RWPE1 (cell line): Measurements from ENCODE around the gene AAR2.

Experiments
- CTCF ChIA-PET: fragments of 350-600 bp; sonication (Branson Sonifier 250); formaldehyde crosslinking; extraction: SDS; loops from one replicate; lab custom pipeline; 2021; lab: Yijun Ruan, JAX
- POLR2A ChIA-PET: fragments of 400-600 bp; formaldehyde crosslinking; extraction: SDS; loops from one replicate; lab custom pipeline; 2020; ENCODE audit warnings: antibody characterized with exemption; ENCODE audit not compliant: low non-redundant PET; lab: Yijun Ruan, JAX
- DNase-seq: peaks from one replicate; pipeline ENCODE4 v3.0.0; 2012; ENCODE audit warnings: low spot score
- H3K27ac ChIP-seq: fragments of 450-650 bp; 2 replicates; pipeline ENCODE4 v1.5.1; 2017
- CTCF ChIP-seq: fragments of 450-650 bp; conservative IDR thresholded peaks from 2 replicates; pipeline ENCODE4 v1.5.1; 2017; ENCODE audit warnings: low read depth, mild to moderate bottlenecking

Gene AAR2

DNA sequence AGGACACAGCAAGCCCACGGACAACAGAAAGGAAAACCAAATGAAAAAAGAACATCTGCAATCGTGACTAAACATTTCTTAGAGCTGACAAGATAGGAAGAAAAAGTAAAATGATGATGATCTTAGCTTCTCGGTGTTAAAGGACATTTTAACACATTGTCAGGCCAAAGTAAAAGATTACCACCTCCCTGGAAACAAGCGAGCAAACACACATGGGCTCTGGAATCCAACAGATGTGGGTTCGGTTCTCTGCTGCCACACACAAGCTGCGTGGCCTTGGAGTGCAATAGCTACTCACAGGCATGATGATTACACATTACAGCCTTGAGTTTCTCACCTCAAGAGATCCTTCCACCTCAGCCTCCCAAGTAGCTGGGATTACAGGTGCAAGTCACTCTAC lies 7.5 kb upstream of the AAR2 start:
- ChIA-PET CTCF (interaction anchor here (0.6 to 1.2 kb wide), 3 partner anchors 26 to 373 kb away, joined by 3 to 5 read pairs (median 4); no protein-coding TSS in a partner anchor), POLR2A (no interaction called here)
- no peak for TF ChIP-seq CTCF
- DNase-seq: no peak
- no peak overlapping the region for H3K27ac ChIP-seq

- no peak for DNase-seq
- ChIA-PET POLR2A (no interaction called here), CTCF (interaction anchor here (2.2 kb wide), 1 partner anchor 209 kb away, joined by 5 read pairs; no protein-coding TSS in a partner anchor)
- H3K27ac ChIP-seq: no peak overlapping the region
- TF ChIP-seq CTCF: no peak
Measured at GRCh38 chr20:36230019-36230418, 6.3 kb upstream of the AAR2 start.

DNA sequence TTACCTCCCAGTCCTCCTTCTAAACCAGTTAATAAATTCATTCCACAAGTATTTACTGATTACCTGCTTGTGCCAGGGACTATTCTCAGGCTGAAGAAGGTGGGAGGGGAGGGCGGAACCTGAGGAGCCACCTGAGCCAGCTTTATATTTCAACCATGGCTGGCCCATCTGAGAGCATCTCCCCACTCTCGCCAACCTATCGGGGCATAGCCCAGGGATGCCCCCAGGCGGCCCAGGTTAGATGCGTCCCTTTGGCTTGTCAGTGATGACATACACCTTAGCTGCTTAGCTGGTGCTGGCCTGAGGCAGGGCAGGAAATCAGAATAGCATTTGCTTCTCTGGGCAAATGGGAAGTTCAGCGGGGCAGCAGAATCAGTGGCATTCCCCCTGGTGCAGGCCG lies 4.9 kb upstream of the AAR2 start:
- no peak for DNase-seq
- POLR2A ChIA-PET: interaction anchor here (0.7 kb wide), 1 partner anchor 954 kb away, joined by 3 read pairs; no protein-coding TSS in a partner anchor
- no peak for TF ChIP-seq CTCF

GRCh38 chr20:36234771-36235320 lies 1.4 kb upstream of the AAR2 start:
- no peak for DNase-seq
- CTCF ChIA-PET: interaction anchor here (0.6 to 2.8 kb wide), 3 partner anchors 32 to 358 kb away, joined by 3 to 13 read pairs (median 5); no protein-coding TSS in a partner anchor
- no peak for TF ChIP-seq CTCF
- no peak overlapping the region for H3K27ac ChIP-seq
- POLR2A ChIA-PET: no interaction called here

More for the DNA sequence above, 4.9 kb upstream of the AAR2 start:
- CTCF ChIA-PET: interaction anchor here (0.5 to 2.2 kb wide), 5 partner anchors 12 to 620 kb away, joined by 3 to 7 read pairs (median 5); no protein-coding TSS in a partner anchor
- no peak overlapping the region for H3K27ac ChIP-seq

DNA sequence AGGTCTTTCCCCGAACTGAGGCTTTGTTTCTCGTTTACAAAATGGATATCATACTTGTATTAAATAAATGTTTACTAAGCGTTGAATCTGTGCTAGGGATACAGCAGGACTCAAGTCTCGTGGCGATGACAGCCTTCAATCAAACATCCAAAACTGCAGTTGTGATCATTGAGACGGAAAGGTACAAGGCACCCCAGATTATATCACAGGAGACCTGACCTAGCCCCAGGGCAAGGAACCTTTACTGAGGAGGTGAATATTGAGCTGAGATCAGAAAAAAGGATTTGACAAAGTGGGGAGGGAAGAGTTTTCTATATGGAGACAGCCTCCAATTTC lies 476 bp downstream of the AAR2 start:
- CTCF ChIA-PET: interaction anchor here (0.6 to 2.8 kb wide), 7 partner anchors 34 to 246 kb away, joined by 3 to 15 read pairs (median 5); no protein-coding TSS in a partner anchor
- POLR2A ChIA-PET: no interaction called here
- DNase-seq: no peak
- peak overlapping the region; percentile 75 for H3K27ac ChIP-seq
- no peak for TF ChIP-seq CTCF

DNA sequence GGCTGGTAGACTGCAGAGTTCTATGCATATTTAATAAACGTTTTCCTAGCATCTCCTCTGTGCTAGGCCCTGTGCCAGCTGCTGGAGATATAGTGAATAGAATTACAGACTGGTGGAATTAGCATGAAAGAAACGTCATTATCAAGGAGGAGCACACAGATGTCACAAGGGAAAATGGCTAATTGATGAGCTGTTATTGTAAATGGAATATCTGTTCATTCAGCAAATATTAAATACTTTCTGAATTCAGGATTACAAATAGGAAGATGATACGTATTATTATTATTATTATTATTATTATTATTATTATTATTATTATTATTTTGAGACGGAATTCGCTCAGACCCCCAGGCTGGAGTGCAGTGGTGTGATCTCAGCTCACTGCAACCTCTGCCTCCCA lies 1.2 kb downstream of the AAR2 start:
- POLR2A ChIA-PET: no interaction called here
- TF ChIP-seq CTCF: no peak

More for the DNA sequence above, 1.2 kb downstream of the AAR2 start:
- CTCF ChIA-PET: interaction anchor here (0.6 to 2.8 kb wide), 7 partner anchors 35 to 246 kb away, joined by 3 to 15 read pairs (median 5); no protein-coding TSS in a partner anchor
- DNase-seq: no peak
- H3K27ac ChIP-seq: no peak overlapping the region
